Measurements from ENCODE around the gene FER.
"Not testable (repeated sequence)": the region's sequence is repeated elsewhere in the genome, so short reads cannot be mapped to it uniquely, and the experiment has no call there.

Gene FER

DNA sequence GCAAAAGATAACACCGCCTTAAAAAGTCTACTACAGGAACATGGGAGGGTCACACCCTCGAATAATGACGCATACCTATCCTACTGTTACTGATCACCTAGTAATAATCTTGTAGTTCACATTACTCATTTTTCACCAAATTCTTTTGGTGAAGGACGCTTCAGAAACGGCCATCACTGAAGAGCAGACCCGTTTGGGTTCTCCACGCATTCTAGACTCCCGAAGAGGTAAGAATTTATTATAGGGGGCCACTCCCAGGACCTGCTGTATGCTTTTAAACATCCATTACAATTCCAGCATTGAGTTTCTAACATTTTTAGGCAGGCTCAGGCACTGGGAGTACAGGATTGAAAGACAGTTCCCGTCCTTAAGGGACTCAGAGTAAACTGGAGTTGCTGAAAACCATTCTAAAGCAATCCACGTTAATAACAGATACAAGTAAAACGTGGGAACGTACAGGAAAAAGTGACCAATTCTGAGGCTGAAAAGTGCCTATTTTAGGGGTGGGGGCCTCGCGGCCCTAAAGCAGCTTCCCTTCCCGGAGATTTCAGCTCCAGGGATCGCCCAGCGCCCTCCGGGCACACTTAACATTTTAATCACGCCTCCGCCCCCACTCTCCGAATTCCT lies at the start of gene FER:
Gene FER, plus strand, starts transcription at position 124 of the 627 bp plus-strand sequence. CDS start 50,286 bp downstream, outside the sequence.
- peak in 1 of 2 experiments; percentile 52 for DNase-seq

DNA sequence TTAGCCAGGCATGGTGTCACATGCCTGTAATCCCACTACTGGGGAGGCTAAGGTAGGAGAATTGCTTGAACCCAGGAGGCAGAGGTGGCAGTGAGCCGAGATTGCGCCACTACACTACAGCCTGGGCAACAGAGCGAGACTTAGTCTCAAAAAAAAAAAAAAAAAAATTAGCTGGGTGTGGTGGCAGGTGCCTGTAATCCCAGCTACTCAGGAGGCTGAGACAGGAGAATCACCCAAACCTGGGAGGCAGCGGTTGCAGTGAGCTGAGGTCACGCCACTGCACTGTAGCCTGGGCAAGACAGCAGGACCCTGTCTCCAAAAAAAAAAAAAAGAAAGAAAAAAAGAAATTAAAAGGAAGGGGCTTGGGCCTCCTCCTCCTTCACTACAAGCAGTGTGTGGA lies 47.3 kb upstream of the FER start:
- DNase-seq, result not testable (repeated sequence)

DNA sequence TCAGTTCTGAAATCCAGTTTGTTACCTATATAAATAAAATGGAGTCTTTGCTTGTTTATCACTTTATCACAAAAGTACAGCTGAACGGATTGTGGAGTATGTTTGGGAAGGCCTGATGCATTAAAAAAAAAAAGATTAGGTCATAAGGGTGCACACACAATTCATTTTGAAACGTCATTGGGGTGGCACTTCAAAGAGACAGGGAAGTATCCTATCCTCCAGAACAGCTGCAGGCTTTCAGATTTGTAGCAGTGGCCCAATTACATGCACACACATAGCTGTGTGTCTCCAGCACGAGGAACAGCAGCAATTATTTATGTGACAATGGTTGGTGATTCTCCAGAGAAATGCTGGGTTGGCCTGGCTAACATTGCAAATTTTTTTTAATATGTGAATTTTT lies 46.8 kb upstream of the FER start:
- no peak for DNase-seq

DNA sequence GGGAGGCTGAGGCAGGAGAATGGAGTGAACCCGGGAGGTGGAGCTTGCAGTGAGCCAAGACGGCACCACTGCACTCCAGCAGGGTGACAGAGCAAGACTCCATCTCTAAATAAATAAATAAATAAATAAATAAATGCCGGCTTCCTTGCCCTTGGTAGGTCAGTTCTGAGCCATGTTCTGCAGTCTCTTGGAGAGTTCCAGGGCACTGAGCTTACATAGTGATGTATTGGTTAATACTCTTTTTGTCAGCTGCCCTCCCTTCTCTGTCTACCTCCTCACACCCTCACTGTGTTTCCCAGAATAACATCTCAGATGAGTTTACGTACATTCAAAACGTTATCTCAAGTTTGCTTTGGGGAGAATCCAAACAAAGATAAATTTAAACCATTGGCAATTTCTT lies 45.2 kb upstream of the FER start:
- DNase-seq, result no peak

DNA sequence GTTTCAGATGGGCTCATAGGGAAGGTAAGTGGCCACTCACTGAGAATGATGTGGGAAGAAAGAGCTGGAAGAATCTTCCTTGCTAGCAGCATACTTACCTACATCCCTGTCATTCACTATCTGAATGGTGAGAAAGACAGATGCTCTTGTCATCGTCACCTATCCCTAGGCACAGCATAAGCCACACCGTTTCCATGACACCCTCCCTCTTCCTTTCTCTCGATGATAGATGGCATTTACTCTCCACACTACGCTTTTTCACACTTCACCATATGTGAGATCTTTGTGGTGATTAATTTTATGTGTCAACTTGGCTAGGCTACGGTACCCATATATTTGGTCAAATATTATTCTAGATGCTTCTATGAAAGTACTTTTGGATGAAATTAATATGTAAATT lies 44.4 kb upstream of the FER start:
- DNase-seq, result no peak

DNA sequence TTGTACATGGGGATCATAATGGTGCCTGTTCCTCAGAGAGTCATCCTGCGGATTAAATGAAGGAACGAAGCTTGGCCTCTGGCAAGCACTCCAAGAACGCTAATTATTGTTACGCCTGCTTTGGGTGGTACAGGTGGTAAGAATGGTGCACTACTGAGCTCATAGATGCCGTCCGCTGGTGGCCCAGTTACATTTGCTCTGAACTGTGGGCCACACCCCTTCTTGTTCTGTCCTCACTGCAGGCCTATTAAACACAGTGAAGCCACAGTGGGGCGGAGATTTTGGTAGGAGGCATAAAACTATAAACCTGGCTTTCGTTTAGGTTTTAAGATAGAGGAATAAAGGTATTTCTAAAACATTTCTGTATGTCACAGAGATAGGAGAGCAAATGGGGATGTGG lies 40.6 kb upstream of the FER start:
- DNase-seq, result no peak

DNA sequence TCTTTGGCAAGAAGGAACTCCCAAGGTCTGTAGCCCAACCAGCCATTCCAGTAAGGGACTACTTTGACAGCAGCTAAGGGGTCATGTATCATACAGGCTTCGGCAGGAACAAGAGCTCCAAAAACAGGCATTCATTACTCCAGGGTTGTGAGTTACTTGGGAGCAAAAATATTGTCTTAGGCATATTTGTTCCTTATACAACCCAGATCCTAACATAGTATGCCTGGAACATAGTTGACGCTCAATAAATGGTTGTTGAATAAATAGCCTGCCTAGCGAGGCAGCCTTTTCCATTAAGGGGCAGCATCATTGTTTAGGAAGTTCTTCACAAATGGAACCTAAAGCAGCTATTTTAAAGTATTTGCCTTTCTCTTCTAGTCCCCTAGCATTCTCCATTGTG lies 35.8 kb upstream of the FER start:
- DNase-seq, result no peak

DNA sequence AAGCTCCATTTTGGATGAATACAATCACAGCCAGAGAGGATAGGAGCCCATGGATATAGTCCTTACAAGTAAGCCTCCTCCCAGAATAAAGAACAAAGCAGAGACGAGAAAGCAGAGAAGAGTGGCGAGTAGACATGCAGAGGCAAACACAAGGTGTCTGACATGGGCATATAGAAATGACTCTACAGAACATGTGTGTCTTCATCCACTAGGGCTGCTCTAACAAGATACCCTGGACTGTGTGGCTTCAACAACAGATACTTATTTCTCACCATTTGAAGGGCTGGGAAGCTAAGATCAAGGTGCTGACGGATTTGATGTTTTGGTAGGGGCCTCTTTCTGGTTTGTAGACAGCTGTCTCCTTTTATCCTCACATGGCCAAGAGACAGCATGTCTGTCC lies 32.3 kb upstream of the FER start:
- no peak for DNase-seq

DNA sequence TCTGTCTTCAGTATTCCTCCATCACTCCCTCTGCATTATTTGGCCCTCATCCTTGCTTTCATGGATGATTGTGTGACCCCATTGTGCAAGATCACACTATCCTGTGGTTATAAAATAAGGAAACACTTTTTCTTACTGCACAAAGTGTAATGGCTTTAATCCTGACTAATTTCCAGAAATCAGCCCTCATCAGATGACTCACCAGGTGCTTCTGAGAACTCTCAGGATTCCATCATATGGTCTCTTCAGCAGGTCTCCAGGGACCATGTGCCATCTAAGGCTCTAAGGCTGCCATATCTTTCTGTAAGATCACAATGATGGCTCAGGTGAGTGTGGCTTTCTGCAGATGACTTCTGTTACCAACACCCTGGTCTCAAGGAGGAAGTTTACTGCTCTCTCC lies 27.3 kb upstream of the FER start:
- DNase-seq, result no peak

DNA sequence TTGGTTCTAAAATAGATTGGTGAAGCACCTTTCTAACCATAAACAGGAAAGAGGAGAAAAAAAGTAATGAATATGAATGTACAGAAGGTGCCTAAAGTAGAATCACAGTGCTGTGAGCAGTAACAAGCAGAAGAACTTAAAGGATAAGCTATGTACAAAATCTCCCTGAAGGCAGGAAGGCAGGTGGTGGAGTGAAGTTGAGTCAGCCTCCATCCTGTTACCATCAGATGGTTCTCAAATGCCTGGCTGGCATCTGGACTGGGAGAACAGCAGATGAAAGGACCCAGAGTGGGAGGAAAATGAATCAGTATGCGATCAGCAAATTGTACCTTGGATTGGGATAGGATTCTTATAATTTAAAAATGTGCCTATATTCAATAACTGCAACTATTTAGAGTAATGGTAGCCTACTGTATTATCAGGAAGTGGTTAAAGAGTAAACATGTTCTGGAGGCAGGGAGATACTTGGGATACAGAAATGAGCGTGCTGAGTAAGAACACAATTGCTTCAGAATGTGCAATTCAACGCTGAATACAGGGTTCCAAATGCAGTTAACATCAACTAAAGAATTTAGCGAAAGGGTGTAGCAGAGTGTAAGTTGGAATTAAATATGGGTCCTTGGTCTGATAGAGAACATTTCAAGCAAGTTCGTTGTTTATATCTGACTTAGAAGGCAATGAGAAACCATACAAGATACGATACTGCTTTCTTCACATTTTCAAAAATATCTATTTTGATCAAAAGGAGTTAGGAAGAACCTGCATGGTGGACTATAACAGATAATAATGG lies 21.1 kb upstream of the FER start:
- DNase-seq, result no peak

DNA sequence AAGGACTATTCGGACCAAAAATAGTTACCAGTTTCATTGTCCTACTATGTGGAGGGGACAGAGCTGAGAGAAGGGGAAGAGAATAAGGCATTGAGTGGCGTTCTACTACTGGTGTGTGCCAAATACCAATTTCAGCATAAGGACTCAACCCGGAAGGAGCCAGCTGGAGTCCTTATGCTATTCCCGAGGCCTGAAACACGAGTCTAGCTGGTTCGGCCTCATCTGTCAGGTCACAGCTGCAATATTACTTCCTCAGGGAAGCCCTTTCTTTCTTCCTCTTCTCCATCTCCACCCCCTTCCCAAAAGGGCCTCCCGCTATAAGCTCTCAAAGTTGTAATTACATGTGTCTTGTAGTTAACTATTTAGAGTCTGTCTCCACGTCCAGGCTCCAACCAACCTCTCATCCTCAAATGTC lies 20.5 kb upstream of the FER start:
- DNase-seq, result no peak

DNA sequence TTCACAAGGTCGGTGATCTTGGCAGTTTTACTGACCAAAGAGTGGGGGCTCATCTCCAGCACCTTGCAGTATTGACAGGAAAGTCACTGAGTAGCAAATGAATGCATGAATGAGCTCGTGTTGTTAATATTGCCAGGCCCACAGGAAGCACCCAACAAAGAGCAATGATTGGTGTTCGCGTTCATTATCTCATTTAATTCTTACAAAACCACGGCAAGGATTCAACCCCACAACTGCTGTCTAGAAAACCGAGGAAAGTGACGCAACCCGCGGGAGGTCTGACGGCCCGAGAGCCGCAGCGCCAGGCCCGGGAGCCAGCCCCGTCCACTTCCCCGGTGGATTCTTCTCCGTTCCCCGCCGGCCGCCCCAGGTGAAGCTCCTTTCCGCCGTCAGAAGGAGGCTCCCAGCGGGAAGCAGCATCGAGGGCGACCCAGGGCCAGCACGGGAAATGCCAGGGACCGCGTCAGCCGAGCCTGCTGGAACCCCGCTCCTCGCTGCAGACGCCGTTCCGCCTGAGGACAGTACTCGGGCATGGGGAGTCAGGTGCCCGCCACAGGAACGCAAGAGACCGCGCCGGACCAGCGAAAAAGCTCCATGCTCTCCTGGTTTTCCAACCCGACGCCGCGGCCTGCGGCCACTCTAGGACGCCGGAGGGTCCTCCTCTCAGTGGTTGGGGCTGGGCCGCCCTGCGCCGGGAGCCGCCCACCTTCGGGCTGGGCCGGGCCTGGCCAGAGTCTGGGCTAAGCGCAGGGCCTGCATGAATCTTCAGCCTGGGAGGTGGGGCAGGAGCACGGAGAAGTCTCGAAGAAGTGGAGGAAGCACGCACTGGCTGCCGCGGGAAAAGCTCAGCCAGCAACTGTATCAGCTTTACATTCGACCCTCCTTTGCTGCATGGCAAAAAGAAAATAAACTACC lies 19.8 kb upstream of the FER start:
- DNase-seq, result peak; percentile 15 to 26

DNA sequence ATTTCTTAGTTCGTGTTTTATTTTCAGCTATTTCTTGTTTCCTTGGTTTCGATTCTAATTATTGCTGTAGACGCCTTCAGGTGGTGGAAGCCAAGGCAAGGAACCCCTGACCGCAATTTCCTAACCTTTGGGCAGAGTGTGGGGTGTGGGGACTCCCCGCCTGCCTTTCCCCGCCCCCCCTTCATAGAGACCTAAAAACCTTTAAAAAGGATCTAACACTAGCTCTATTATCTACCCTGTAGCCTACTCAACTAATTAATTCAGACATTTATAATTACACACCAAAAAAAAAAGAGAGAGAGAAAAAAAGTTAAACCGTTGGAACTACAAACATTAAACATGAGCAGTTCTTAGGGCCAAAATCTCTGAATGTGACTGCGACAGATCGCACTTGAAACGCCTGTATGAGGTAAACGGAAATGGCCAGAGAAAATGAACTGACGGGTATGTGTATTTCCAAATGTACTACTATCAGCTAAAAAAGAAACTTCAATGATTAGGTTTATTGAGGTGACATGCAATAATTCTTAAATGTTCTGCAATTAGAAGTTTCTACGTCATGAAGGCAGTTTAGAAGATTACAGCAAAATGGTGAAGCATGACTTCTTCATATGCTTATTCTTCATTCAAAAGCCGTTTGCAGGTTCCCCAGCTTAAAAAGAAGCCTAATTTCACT lies 19.0 kb upstream of the FER start:
- DNase-seq, result peak; percentile 30 to 72

DNA sequence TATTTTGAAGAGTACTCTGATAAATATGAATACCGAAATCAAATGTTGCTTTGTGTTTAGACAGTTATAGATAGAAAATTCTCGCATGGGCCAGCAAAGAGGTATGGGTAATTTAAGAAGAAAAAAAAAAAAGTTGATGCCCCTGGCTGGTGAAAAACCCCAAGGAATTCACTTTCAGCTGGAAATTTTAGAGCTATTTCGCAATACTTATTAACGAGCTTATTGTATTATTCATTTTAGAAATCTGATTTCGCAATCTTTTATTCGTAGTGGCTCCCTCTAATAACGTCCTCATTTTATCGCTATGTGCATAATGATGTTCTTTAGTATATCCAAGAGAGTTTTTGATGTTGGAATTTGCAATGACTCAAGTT lies 18.5 kb upstream of the FER start:
- no peak for DNase-seq

DNA sequence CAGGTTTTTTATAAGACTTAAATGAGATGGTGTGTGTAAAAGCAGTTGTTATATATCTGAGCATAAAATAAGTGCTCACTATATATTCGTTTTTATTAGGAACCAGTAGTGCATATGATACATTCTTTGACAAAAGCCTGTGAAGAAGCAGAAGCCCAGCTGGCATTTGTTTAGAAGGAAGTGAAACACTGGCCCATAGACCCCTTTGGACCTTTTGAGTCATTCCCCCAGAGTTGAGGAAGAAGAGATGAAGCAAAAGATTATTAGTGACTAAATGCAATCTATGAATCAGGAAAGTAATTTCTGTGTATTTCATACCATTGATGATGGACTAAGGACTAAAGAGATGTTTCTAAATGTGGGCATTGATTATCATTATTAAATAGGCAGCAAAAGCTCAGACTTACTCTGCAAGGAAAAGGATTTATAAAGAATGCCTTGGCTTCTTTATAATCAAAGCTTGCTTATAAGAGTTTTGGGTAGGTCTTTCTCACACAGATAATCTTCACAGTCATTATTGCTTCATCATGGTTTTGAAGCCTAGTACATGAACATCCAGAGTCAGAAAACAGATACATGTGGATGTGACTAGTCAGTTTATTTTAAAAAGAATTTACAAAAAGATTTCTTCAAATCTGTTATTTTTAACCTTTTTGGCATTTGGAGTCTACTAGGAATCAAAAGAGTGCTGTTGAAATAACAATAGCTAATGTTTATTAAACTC lies 16.9 kb upstream of the FER start:
- DNase-seq, result no peak

DNA sequence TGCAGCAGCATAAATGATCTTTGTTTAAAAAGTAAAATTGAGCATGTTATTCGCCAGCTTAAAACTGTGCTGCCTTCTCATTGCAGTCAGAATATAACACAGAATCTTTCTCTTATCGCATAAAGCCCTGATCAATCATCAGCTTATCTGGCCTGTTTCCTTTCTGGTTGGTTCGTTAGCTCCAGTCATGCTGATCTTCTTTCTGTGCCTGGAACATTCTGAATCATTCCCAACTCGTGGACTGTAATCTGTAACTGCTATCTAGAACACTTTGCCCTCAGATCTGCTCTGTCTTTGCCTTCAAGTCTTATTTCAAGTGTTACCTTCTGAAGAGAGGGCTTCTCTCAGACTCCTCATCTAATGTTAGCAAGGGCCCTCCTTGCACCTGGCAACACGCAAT lies 11.9 kb upstream of the FER start:
- DNase-seq, result no peak

DNA sequence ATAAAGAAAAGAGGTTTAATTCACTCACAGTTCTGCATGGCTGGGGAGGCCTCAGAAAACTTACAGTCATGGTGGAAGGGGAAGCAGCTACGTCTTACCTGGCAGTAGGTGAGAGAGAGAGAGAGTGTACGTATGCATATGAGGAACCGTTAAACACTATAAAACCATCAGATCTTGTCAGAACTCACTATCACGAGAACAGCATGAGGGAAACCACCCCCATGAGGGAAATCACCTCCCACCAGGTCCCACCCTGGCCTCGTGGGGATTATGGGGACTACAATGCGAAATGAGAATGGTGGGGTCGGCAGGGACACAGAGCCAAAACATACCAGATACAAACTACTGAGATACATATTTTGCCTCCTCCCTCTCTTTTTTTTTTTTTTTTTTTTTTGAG lies 10.8 kb upstream of the FER start:
- no peak for DNase-seq

DNA sequence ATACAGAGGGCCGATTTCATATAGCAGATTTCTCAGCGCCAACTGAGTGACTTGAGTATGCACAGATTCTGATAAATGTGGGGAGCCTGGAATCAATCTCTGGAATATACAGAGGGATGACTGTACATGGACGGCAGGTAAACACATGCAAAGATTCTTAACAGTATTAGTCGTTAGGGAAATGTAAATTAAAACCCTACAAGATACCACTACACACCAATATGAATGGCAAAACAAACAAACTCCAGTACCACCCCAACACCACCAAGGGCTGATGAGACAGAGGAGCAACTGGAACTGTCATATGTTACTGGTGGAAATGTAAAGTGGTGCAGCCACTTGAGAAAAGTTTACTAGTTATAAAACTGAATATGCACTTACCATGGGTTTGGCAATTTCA lies 8.3 kb upstream of the FER start:
- DNase-seq, result no peak

DNA sequence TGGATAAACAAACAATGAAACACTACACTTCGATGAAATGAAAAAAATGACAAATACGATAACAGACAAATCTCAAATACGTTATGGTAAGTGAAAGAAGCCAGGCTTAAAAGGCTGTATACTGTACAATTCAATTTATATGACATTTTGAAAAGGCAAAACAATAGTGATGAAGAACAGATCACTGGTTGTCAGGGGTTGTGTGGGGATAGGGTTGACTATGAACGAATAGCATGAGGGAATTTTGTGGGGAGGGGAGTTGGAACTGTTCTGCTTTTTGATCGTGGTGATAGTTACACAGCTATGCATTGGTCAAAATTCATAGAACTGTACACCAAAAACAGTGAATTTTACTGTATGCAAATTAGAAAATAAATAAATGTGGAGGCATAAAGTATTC lies 7.8 kb upstream of the FER start:
- no peak for DNase-seq

DNA sequence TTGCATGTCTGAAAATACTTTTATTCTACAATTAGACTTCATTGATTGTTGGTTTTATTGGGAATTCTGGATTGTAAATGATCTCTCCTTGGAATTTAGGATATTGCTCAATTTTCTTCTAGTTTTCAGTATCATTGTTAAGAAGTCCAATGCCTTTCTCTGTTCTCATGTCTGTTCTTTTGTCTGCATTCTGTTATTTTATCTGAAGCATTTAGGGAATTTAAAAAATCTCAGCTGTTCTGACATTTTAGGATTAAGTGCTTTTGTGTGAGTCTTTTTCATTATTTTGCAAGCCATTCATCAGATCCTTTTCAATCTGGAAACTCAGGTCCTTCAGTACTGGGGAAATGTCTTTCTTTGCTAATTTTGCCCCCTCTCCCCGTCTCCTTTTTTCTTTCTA lies 4.4 kb upstream of the FER start:
- DNase-seq, result no peak

DNA sequence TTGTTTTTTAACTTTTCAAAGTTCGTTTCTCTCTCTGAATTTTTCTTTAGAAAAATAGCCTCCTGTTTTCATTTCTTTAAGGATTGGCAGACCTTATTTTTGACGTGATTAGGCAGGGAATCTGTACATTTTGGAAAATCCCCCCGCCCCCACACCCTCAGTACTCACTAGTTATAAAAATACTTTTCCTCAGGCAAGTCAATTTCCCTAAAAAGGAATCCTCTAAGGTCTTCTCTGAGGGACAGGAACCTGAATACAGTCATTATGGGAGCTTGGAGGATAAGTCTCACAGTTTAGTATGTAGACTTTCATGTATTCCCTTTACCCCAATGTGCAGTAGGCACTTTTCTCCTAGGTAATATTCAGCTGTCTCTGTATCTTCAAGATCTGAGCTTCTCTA lies 3.9 kb upstream of the FER start:
- no peak for DNase-seq

DNA sequence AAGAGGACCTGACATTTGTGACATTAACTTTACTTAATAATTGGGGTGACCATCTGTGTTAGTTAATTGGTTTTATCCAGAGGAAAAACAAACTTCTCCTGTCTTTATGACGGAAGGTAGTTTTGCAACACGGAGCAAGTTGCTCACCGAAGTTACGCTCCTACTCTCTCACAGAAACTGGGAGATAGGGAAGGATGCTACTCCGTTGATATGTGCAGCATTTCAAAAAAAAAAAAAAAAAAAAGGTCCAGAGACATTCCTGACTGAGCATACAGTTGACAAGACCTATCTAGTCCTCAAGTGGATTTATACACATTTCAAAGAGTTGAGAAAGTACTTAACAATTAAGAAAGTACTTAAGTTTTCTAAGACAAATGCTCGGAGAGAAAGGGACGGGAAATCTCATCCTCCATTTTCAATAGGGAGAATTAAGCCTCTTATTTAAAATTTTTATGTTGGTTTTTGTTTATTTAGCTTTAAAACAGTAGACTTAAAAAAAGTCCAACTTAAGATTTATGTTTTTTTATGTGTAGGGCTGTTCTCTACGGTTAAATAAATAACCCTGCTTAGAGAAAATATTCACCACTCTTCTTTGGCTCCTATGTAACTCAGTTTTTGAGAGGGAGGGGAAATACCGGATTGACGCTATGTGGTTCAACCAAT lies 455 bp upstream of the FER start:
- no peak for DNase-seq
